Left ventricle myocardium inferior (tissue), 1 donor: ENCODE data around the gene EHD1. TPM values are rescaled to one million over a fixed set of nuclear protein-coding genes. Genes with fewer than 3 reads are reported as not detected.

Source experiments
- DNase-seq: peaks from one replicate; pipeline ENCODE4 v3.0.0-alpha.2; 2020
- H3K27ac ChIP-seq: fragments of 200-600 bp; replicated peaks from 2 replicates; pipeline ENCODE4 v1.8.0; 2021
- H3K27me3 ChIP-seq: fragments of 200-600 bp; 2 replicates; pipeline ENCODE4 v1.8.0; 2021; ENCODE audit warnings: low read depth
- H3K36me3 ChIP-seq: fragments of 200-600 bp; 2 replicates; pipeline ENCODE4 v1.8.0; 2021
- H3K4me1 ChIP-seq: fragments of 200-600 bp; 2 replicates; pipeline ENCODE4 v1.8.0; 2021
- H3K4me3 ChIP-seq: fragments of 200-600 bp; 2 replicates; pipeline ENCODE4 v1.8.0; 2021; ENCODE audit warnings: mild to moderate bottlenecking, moderate library complexity
- H3K9me3 ChIP-seq: fragments of 200-600 bp; replicated peaks from 2 replicates; pipeline ENCODE4 v1.8.0; 2021
- CTCF ChIP-seq: fragments of 200-600 bp; IDR thresholded peaks from 2 replicates; pipeline ENCODE4 v1.8.0; 2021; ENCODE audit warnings: antibody characterized with exemption, mild to moderate bottlenecking, borderline replicate concordance
- intact Hi-C: fragments of 100-400 bp; cut with micrococcal nuclease; formaldehyde crosslinking; loops from one replicate; pipeline ENCODE4 v1.11.0; 2022
- total RNA-seq: library from RNA; stranded (reverse); fragmentation: NEBNext Ultra II Directional; extraction: Animal tissue kit (Norgen Biotek cat#: 25700); gene quantifications from one replicate; pipeline ENCODE4 v1.2.1, GENCODE V29; 2021
- donor health status: DM: no; HTN: yes; CAD: no; lungs with severe emphysema.

Gene EHD1
- total RNA-seq, 1 donor from 2014 or later: 40.3 TPM

- Histone ChIP-seq H3K4me1 (peaks cover 100% of the 10 kb centered on the region), H3K36me3 (peaks cover 48% of the 10 kb centered on the region), H3K9me3 (no peaks in the 10 kb centered on the region), H3K27me3 (no peaks in the 10 kb centered on the region), H3K27ac (peak overlapping the region; percentile 93), H3K4me3 (peak overlapping the region; percentile 54)
- intact Hi-C loops: no loop called here
- no peak for DNase-seq
- TF ChIP-seq CTCF: peak; percentile 54
Observed at GRCh38 chr11:64869571-64870175, 8.7 kb downstream of the EHD1 start.

- intact Hi-C loops: no loop called here
- H3K4me3 ChIP-seq: peak overlapping the region; percentile 54
- peaks cover 41% of the 10 kb centered on the region for H3K36me3 ChIP-seq
Observed at GRCh38 chr11:64868904-64869570, 9.4 kb downstream of the EHD1 start.

GRCh38 chr11:64867748-64868462, 10.5 kb downstream of the EHD1 start:
- Histone ChIP-seq H3K9me3 (no peaks in the 10 kb centered on the region), H3K4me3 (peak overlapping the region; percentile 3), H3K27ac (peak overlapping the region; percentile 93), H3K36me3 (peaks cover 30% of the 10 kb centered on the region), H3K4me1 (peaks cover 100% of the 10 kb centered on the region), H3K27me3 (no peaks in the 10 kb centered on the region)
- DNase-seq: no peak
- TF ChIP-seq CTCF: no peak
- intact Hi-C loops: no loop called here

More at GRCh38 chr11:64868904-64869570, 9.4 kb downstream of the EHD1 start:
- Histone ChIP-seq H3K9me3 (no peaks in the 10 kb centered on the region), H3K4me1 (peaks cover 100% of the 10 kb centered on the region), H3K27me3 (no peaks in the 10 kb centered on the region), H3K27ac (peak overlapping the region; percentile 93)
- DNase-seq: no peak
- TF ChIP-seq CTCF: no peak

- DNase-seq: no peak
- Histone ChIP-seq H3K27ac (peak overlapping the region; percentile 93), H3K36me3 (peaks cover 13% of the 10 kb centered on the region), H3K4me1 (peaks cover 100% of the 10 kb centered on the region), H3K27me3 (no peaks in the 10 kb centered on the region), H3K9me3 (no peaks in the 10 kb centered on the region), H3K4me3 (no peak overlapping the region)
- intact Hi-C loops: no loop called here
- TF ChIP-seq CTCF: no peak
Observed at GRCh38 chr11:64866173-64866491, 12.3 kb downstream of the EHD1 start.

GRCh38 chr11:64865286-64866172, 12.9 kb downstream of the EHD1 start:
- Histone ChIP-seq H3K9me3 (no peaks in the 10 kb centered on the region), H3K4me1 (peaks cover 100% of the 10 kb centered on the region), H3K27me3 (no peaks in the 10 kb centered on the region), H3K36me3 (peaks cover 7% of the 10 kb centered on the region), H3K4me3 (peak overlapping the region; percentile 49), H3K27ac (peak overlapping the region; percentile 93)
- DNase-seq: no peak
- intact Hi-C loops: no loop called here
- TF ChIP-seq CTCF: no peak
